Measurements from ENCODE around the gene TMEM205.

DNA sequence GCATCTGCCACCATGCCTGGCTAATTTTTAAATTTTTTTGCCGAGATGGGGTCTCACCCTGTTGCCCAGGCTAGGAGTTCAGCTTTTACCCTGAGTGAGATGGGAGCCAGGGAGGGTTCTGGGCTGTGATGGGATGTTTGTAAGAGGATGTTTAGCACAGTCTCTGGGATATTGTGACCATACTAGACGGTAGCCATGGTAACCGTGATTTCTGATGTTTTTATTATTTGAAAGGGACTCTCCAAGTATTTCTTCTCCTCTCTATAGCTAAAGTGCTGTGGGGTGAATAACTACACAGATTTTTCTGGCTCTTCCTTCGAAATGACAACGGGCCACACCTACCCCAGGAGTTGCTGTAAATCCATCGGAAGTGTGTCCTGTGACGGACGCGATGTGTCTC is 39.7 kb downstream of the TMEM205 start:
- TF ChIP-seq, protein P1, sequence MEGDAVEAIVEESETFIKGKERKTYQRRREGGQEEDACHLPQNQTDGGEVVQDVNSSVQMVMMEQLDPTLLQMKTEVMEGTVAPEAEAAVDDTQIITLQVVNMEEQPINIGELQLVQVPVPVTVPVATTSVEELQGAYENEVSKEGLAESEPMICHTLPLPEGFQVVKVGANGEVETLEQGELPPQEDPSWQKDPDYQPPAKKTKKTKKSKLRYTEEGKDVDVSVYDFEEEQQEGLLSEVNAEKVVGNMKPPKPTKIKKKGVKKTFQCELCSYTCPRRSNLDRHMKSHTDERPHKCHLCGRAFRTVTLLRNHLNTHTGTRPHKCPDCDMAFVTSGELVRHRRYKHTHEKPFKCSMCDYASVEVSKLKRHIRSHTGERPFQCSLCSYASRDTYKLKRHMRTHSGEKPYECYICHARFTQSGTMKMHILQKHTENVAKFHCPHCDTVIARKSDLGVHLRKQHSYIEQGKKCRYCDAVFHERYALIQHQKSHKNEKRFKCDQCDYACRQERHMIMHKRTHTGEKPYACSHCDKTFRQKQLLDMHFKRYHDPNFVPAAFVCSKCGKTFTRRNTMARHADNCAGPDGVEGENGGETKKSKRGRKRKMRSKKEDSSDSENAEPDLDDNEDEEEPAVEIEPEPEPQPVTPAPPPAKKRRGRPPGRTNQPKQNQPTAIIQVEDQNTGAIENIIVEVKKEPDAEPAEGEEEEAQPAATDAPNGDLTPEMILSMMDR (conservative IDR thresholded peaks at IDR 0.05; ENCODE audit: low read depth, low read length), result no peak
- TF ChIP-seq EZH2 (IDR thresholded peaks at IDR 0.05; ENCODE audit: low read length, unreplicated experiment), result no peak
